ENCODE results near the gene OR1E1.
"Not testable (repeated sequence)": the region's sequence is repeated elsewhere in the genome, so short reads cannot be mapped to it uniquely, and the experiment has no call there.

DNA sequence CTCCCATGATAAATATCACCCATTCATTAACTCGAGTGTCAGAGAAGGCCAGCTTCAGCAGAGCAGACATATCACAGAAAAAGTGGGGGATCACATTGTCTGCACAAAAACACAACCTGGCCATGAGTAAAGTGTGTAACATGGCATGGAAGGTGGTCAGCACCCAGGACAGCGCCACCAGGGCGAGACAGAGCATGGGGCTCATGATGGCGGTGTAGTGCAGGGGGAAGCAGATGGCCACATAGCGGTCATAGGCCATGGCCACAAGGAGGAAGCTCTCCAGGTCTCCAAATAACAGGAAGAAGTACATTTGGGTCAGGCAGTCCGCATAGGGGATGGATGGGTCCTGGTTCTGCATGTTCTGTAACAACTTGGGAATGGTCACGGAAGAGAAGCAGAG lies 409 bp downstream of the OR1E1 start:
- not testable (repeated sequence) for TF ChIP-seq EP300 (conservative IDR thresholded peaks at IDR 0.05; ENCODE audit: poor library complexity, severe bottlenecking); TAF1 (IDR thresholded peaks at IDR 0.05; ENCODE audit: low read depth); POLR2AphosphoS5 (IDR thresholded peaks at IDR 0.05); RAD21 (conservative IDR thresholded peaks at IDR 0.05)

Data from neural cell (in vitro differentiated cells).